Neuron (in vitro differentiated cells): ENCODE measurements around the gene IFI27L2.
"Not testable (repeated sequence)": the region's sequence is repeated elsewhere in the genome, so short reads cannot be mapped to it uniquely, and the experiment has no call there.

Experiments
- H2AFZ ChIP-seq: one replicate; pipeline ENCODE4 v1.6.1; 2013; ENCODE audit warnings: low read depth, mild to moderate bottlenecking, inconsistent platforms, low read length, moderate library complexity
- H3K27me3 ChIP-seq: one replicate; pipeline ENCODE4 v1.6.1; 2013; ENCODE audit warnings: low read length; ENCODE audit not compliant: insufficient read depth
- H3K36me3 ChIP-seq: one replicate; pipeline ENCODE4 v1.6.1; 2013; ENCODE audit warnings: low read length; ENCODE audit not compliant: insufficient read depth
- H3K4me1 ChIP-seq: one replicate; pipeline ENCODE4 v1.6.1; 2013; ENCODE audit warnings: low read length; ENCODE audit not compliant: insufficient read depth
- H3K4me3 ChIP-seq: 2 replicates; pipeline ENCODE4 v1.5.1; 2013; ENCODE audit warnings: mild to moderate bottlenecking, low read length, moderate library complexity
- H3K9me3 ChIP-seq: one replicate; pipeline ENCODE4 v1.6.1; 2013; ENCODE audit warnings: low read length

IFI27L2 gene

DNA sequence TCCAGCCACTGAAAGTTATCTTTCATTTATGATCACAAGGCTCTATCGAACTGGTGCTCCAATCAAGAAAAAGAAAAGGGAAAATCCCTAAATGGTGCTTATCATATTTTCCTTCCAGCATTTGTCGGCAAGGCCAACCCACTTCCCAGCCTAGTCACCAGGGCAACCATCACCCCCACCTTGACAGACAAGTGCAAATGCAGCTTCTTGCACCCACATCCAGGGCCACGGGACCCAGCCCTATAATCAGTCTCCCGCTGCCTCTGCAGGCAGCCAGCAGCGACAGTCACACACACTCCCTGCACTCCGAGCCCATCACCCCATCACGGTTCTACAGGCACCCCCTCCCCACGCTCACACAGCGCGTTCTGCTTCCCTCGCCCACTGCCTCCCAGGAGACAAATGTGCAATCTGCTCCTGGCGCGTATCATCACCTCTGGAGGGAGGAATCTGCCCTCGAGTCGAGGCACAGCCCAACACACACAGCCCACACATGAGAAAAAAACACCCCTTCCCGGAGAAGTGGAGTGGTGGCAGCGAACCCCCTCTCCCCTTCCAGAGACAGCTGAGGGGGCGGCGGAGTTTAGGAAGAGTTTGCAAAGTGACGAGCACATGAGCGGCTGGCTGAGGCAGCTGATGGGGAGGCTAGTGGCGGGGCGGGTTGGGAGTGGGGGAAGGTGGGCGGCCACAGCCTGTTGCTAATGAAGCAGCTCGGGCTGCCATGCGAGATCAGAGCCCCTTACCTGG lies 35.5 kb upstream of the IFI27L2 start:
- Histone ChIP-seq H3K4me1 (peaks cover 15% of the 10 kb centered on the region), H2AFZ (no peak overlapping the region), H3K9me3 (no peaks in the 10 kb centered on the region), H3K4me3 (no peak overlapping the region), H3K27me3 (peaks cover 15% of the 10 kb centered on the region), H3K36me3 (no peaks in the 10 kb centered on the region)

DNA sequence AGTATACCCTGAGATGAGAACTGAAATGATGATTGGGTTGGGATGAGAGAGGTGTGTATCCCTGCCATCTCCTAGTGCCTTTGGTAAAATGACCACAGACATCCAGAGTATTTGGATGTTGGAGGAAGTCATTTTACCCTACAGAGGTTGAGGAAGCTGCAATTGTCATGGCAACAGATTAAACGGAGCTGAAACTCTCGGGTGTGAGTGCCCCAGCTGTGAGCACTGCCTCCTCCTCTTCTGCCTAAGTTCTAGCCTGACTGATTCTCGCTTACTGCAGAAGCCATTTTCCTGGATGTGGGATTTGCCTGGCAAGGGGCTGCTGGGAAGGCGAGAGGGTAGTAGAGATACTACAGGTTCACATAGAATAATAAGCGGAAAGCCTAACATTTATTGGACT lies 34.4 kb upstream of the IFI27L2 start:
- Histone ChIP-seq H3K27me3 (peaks cover 15% of the 10 kb centered on the region), H3K9me3 (no peaks in the 10 kb centered on the region), H3K4me3 (no peak overlapping the region)

DNA sequence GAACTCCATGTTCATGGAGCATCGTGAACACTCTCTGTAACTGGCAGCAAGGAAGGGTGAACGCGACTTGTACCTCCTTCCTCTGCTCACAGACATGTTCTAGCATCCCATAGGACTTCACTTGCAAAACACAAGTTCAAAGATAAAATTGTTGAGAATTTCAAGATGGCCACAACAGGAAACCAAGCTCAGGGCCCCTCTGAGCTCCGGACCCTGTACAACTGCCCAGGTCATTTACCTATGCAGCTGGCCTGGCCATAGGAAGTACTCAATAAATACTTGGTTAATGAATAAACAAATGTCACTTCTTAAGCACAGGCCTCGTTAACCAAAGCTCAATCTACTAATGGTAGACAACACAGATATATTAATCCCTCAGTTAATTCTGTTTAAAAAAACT lies 33.1 kb upstream of the IFI27L2 start:
- Histone ChIP-seq H3K27me3 (peaks cover 13% of the 10 kb centered on the region), H3K4me1 (peaks cover 17% of the 10 kb centered on the region), H2AFZ (no peak overlapping the region), H3K4me3 (no peak overlapping the region), H3K9me3 (no peaks in the 10 kb centered on the region), H3K36me3 (no peaks in the 10 kb centered on the region)

More for the DNA sequence above, 34.4 kb upstream of the IFI27L2 start:
- Histone ChIP-seq H3K4me1 (peaks cover 15% of the 10 kb centered on the region), H2AFZ (no peak overlapping the region), H3K36me3 (no peaks in the 10 kb centered on the region)

DNA sequence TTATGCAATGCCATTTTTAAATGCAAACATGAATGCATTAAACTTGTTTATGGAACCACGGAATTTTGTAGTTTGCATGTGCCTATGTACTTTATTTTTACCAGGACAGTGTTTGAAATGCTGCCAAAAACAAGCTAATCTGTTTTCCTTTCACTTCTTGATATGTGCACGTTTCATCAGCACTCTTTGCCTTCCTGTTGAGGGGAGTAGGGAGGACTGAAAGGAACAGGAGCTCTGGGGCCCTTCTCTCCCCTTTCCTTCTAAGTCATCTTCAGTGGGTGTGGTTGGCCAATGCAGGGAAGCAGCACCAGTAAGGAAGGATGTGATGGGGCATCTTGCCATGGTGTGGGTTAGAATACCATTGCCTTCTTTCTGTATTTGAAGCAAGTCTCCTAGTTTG lies 32.6 kb upstream of the IFI27L2 start:
- Histone ChIP-seq H3K4me1 (peaks cover 22% of the 10 kb centered on the region), H3K36me3 (no peaks in the 10 kb centered on the region), H3K4me3 (no peak overlapping the region), H3K9me3 (no peaks in the 10 kb centered on the region), H2AFZ (no peak overlapping the region), H3K27me3 (peaks cover 12% of the 10 kb centered on the region)

DNA sequence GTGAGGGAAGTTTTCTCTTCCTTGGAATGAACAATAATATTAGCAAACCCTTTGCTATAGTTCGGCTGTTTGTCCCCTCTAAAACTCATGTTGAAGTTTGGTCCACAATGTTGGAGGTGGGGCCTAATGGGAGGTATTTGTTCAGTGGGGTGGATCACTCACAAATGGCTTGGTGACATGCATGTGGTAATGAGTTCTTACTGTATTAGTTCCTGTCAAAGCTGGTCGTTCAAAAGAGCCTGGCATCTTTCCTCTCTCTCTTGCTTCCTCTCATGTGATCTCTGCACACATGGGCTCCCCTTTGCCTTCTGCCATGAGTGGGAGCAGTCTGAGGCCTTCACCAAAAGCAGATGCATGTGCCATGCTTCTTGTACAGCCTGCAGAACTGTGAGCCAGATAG lies 31.7 kb upstream of the IFI27L2 start:
- H3K4me3 ChIP-seq, result no peak overlapping the region
- peaks cover 9% of the 10 kb centered on the region for H3K27me3 ChIP-seq
- H2AFZ ChIP-seq, result no peak overlapping the region
- no peaks in the 10 kb centered on the region for H3K9me3 ChIP-seq
- H3K36me3 ChIP-seq, result no peaks in the 10 kb centered on the region
- peaks cover 27% of the 10 kb centered on the region for H3K4me1 ChIP-seq

DNA sequence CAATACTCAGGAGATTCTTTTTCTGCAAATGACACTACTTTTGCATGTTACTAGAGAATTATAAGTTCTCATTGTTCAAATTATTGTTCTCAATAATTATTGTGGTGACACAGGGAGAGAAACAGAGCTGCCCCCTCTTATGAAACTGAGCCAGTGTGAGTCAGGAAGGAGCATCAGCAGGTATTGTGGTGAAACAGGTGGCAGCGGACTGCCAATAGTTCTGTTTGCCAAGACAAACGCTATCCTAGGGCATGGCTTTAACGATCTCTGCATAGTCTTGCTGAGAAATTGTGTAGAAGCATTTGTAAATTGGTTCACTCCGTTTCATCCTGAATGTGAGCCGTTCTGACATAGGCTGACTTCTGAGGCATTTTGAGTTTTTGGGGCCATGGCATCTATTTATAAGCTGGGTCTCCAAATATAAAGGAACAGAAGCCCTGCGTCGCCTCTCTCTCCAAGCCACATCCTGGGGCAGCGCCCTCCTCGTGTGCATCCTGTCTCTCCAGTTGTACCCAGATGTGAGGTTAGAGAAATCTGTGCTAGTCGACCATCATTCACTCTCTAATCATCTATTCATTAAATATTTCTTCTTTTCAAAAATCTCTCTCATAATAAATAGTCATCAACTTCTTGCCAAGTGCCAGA lies 29.0 kb upstream of the IFI27L2 start:
- Histone ChIP-seq H2AFZ (no peak overlapping the region), H3K9me3 (no peaks in the 10 kb centered on the region), H3K4me1 (peaks cover 11% of the 10 kb centered on the region), H3K36me3 (no peaks in the 10 kb centered on the region), H3K27me3 (peaks cover 4% of the 10 kb centered on the region), H3K4me3 (no peak overlapping the region)

DNA sequence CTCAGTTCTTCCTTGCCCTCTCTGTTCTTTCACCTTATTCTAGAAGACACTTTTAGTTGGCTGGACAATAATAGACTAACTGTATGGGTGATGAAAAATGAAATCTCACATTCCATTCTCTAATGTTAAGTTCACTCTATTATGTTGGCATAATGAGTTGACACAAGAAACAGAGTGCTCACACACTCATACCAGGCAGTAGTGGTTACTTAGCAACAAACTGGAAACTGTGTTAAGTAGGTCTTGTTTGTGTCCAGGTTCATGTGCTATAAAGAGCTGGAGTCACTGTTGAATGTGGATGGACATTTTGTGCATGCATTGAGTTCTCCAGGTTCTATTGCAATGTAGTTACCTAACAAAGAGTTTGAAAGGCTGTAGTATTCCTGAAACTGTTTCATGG lies 27.8 kb upstream of the IFI27L2 start:
- Histone ChIP-seq H3K27me3 (peaks cover 4% of the 10 kb centered on the region), H3K4me1 (peaks cover 11% of the 10 kb centered on the region), H3K9me3 (no peaks in the 10 kb centered on the region), H3K36me3 (no peaks in the 10 kb centered on the region), H3K4me3 (no peak overlapping the region), H2AFZ (no peak overlapping the region)

DNA sequence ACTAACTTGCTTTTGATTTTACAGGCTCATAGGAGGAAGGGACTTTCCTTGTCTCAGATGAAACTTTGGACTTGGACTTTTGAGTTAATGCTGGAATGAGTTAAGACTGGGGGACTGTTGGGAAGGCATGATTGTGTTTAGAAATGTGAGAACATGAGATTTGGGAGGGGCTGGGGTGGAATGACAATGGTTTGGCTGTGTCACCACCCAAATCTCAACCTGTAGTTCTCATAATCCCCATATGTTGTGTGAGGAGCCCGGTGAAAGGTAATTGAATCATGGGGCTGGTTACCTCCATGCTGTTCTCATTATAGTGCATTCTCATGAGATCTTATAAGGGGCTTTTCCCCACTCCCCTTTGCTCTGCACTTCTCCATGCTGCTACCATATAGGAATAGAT lies 26.7 kb upstream of the IFI27L2 start:
- not testable (repeated sequence) for H3K9me3 ChIP-seq, H3K36me3 ChIP-seq, H2AFZ ChIP-seq, H3K4me3 ChIP-seq, H3K27me3 ChIP-seq
- peaks cover 11% of the 10 kb centered on the region for H3K4me1 ChIP-seq

DNA sequence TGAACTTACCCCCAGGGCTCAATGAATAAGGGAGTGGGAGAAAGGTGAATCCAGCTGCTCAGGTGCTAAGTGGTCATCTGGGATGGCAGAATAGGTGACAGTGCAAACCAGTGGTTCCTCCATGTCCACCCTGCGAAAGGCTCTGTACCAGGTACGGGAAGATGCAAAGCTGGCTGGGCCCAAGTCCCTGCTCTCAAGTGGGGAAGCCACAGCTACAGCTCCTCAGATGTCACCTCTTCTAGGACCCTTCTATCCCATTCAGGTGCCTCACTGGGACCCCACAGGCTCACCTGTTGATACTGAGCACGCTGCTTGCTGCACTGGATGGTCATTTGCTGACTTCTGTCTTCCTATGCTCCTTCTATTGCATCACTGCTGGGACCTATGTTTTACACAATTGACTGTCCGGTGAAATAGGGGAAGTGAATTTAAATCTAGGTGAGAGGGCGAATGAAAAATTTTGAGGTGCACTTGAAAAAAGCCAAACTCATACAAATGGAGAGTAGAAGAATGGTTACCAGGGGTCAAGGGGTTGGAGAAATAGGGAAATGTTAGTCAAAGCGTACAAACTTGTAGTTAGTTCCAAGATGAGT lies 24.4 kb upstream of the IFI27L2 start:
- Histone ChIP-seq H2AFZ (no peak overlapping the region), H3K4me1 (peaks cover 11% of the 10 kb centered on the region), H3K36me3 (no peaks in the 10 kb centered on the region), H3K9me3 (no peaks in the 10 kb centered on the region), H3K27me3 (no peaks in the 10 kb centered on the region), H3K4me3 (no peak overlapping the region)

DNA sequence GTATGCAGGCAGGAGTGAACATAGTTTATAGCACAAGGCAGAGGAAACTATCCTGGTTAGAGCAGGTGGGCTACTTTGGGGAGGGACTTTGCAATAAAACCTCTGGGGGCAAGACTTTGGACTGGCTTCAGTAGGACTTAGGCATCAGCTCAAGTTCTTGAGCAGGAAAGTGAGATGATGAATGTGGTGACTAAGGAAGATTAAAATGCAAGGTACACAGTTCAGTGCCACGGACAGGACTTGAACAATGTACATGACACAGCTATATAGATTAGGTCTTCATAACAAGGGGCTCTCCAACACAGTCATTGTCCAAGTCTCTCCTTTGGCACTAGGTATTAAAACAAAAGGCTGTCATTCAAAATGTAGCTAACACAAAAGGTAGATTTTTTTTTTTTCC lies 23.3 kb upstream of the IFI27L2 start:
- Histone ChIP-seq H3K27me3 (no peaks in the 10 kb centered on the region), H3K9me3 (no peaks in the 10 kb centered on the region), H2AFZ (no peak overlapping the region), H3K4me1 (peaks cover 11% of the 10 kb centered on the region), H3K36me3 (no peaks in the 10 kb centered on the region), H3K4me3 (no peak overlapping the region)

DNA sequence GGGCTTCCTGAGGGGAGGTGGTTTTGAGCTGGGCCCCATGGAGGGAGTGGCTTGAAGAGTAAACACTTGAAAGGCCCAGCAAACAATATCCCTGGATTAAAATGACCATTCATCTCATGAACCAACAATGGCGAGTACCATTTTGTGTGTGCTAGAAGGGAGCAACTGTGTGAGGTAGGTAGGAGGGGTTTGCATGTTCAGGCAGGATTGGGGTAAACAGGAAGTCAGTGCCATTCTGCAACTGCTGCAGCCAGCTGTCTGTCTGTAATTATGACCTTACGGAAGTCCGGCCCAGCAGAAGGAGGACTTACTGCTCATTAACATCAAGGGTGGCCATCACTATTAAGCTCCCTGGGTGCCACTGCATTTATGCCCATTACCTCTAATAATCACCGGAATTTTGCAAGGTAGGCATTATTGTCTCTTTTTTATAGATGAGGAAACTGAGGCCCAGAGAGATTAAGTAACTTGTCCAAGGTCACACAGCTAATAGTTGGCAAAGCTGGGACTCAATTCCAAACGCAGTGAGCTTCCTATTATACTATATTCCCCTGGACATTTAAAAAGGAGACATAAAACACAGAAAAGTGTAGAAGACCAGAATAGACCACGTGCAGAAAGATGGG lies 16.6 kb upstream of the IFI27L2 start:
- H3K36me3 ChIP-seq, result no peaks in the 10 kb centered on the region
- H3K4me3 ChIP-seq, result no peak overlapping the region
- no peaks in the 10 kb centered on the region for H3K27me3 ChIP-seq
- H3K9me3 ChIP-seq, result no peaks in the 10 kb centered on the region
- no peak overlapping the region for H2AFZ ChIP-seq
- H3K4me1 ChIP-seq, result peaks cover 5% of the 10 kb centered on the region

DNA sequence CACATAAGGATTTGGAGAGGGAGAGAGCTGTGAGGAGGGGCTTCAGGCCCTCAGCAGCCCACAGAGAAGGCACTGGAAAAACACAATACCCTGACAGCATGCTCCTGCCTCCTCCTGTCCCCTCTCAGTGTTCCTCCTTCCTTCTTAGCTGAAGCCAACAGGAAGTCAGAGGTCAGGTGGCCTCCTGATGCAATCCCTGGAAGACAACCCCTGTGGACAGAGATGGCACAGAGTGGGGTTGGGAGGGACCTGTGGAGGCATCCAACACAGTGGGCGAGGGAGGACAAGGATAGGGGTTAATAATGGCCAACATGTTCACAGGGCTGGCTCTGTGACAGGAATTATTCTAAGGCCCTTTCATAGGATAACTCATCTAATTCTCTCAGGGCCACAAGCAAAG lies 15.4 kb upstream of the IFI27L2 start:
- no peaks in the 10 kb centered on the region for H3K36me3 ChIP-seq
- no peak overlapping the region for H2AFZ ChIP-seq
- H3K9me3 ChIP-seq, result no peaks in the 10 kb centered on the region
- no peak overlapping the region for H3K4me3 ChIP-seq
- peaks cover 5% of the 10 kb centered on the region for H3K4me1 ChIP-seq
- H3K27me3 ChIP-seq, result no peaks in the 10 kb centered on the region

DNA sequence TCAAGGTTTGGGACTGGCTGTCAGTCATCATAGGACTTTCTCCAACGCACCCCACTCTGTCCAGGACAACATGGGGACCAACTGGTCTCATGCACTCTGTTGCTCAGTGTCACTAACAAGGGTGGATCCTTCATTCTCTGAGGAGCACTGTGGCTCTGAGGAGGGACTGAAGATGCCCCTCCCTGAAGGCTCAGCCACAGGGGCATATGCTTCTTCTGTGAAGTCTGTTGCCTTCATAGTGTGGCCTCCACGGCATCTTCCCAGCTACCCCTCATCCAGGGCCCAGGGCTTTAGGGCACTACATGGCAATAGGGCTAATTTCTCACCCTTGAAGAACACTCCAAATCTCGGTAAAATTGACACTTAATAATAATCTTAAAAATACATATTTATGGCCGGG lies 14.3 kb upstream of the IFI27L2 start:
- H2AFZ ChIP-seq, result no peak overlapping the region
- no peak overlapping the region for H3K4me3 ChIP-seq
- H3K9me3 ChIP-seq, result no peaks in the 10 kb centered on the region
- H3K27me3 ChIP-seq, result no peaks in the 10 kb centered on the region
- H3K36me3 ChIP-seq, result no peaks in the 10 kb centered on the region
- peaks cover 9% of the 10 kb centered on the region for H3K4me1 ChIP-seq
